Right atrium auricular region (tissue), 2 donors: Measurements from ENCODE around the gene PRKCZ. TPM values are rescaled to one million over a fixed set of nuclear protein-coding genes. Genes with fewer than 3 reads are reported as not detected.

Experiments
- DNase-seq: peaks from one replicate; pipeline ENCODE4 v3.0.0-alpha.2; 2019; ENCODE audit warnings: low spot score
- H3K27ac ChIP-seq, 2 donors: fragments of 200-600 bp; sonication (generic); 1 replicate in 1 of 2; 2 replicates in 1 of 2; pipeline ENCODE4 v1.5.1; 2016 to 2019
- H3K27me3 ChIP-seq, 2 donors: fragments of 200-600 bp; sonication (generic); one replicate each; pipeline versions ENCODE4 v1.5.1 to v1.6.0; 2017 to 2019
- H3K36me3 ChIP-seq: fragments of 200-600 bp; sonication (generic); one replicate; pipeline ENCODE4 v1.5.1; 2016
- H3K4me1 ChIP-seq, 2 donors: fragments of 200-600 bp; sonication (generic); one replicate each; pipeline versions ENCODE4 v1.5.1 to v1.6.0; 2017 to 2019
- H3K4me3 ChIP-seq, 2 donors: fragments of 200-600 bp; sonication (generic); 1 replicate in 1 of 2; 2 replicates in 1 of 2; pipeline ENCODE4 v1.5.1; 2017 to 2019; ENCODE audit warnings: mild to moderate bottlenecking in 1 of 2, moderate library complexity in 1 of 2
- H3K9me3 ChIP-seq, 2 donors: fragments of 200-600 bp; sonication (generic); one replicate each; pipeline ENCODE4 v1.5.1; 2019
- total RNA-seq, 2 donors: library from RNA; depleted of rRNA; stranded (reverse); fragments of >200 nt; gene quantifications; one replicate each; pipeline ENCODE4 v1.1.0, GENCODE V29; 2016
- TF ChIP-seq, protein P1 (sequence below), 2 donors: fragments of 200-600 bp; sonication (generic); IDR thresholded peaks; one replicate each; pipeline ENCODE4 v1.5.1; 2019; ENCODE audit warnings: antibody characterized with exemption in 2 of 2

Gene PRKCZ
- total RNA-seq, 2 donors from 2014 or later, result 15.3 to 16.4 TPM

GRCh38 chr1:2133879-2134215 is 83.6 kb downstream of the PRKCZ start:
- peak overlapping the region; percentile 95 to 98 for H3K27ac ChIP-seq
- no peaks in the 10 kb centered on the region for H3K9me3 ChIP-seq
- DNase-seq, result no peak
- H3K4me3 ChIP-seq, result peak overlapping the region in 1 of 2 donors; percentile 51
- H3K4me1 ChIP-seq, result peaks cover 0 to 29% of the 10 kb centered on the region in 2 donors
- TF ChIP-seq, protein P1, sequence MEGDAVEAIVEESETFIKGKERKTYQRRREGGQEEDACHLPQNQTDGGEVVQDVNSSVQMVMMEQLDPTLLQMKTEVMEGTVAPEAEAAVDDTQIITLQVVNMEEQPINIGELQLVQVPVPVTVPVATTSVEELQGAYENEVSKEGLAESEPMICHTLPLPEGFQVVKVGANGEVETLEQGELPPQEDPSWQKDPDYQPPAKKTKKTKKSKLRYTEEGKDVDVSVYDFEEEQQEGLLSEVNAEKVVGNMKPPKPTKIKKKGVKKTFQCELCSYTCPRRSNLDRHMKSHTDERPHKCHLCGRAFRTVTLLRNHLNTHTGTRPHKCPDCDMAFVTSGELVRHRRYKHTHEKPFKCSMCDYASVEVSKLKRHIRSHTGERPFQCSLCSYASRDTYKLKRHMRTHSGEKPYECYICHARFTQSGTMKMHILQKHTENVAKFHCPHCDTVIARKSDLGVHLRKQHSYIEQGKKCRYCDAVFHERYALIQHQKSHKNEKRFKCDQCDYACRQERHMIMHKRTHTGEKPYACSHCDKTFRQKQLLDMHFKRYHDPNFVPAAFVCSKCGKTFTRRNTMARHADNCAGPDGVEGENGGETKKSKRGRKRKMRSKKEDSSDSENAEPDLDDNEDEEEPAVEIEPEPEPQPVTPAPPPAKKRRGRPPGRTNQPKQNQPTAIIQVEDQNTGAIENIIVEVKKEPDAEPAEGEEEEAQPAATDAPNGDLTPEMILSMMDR (IDR thresholded peaks at IDR 0.05), result no peak
- H3K36me3 ChIP-seq, result no peaks in the 10 kb centered on the region
- H3K27me3 ChIP-seq, result no peaks in the 10 kb centered on the region

DNA sequence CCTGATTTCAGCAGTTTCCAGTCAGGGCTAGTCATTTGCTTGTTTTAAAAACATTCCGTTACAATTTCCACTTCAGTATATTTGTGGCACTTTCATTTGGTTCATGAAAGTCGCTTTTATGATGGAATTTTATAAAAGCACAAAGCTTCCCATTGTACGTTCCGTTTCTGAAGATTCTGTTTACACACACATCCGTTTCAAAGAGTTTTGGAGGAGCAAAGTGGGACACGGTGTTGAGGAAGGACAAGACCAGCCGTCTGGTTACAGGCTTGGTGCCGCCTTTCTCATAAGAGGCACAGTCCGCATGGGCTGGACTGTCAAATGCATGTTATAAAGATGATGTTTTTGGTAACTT is 84.0 kb downstream of the PRKCZ start:
- peak overlapping the region; percentile 95 to 98 for H3K27ac ChIP-seq
- no peaks in the 10 kb centered on the region for H3K27me3 ChIP-seq
- TF ChIP-seq, protein P1 (IDR thresholded peaks at IDR 0.05), result no peak
- no peak for DNase-seq
- H3K36me3 ChIP-seq, result no peaks in the 10 kb centered on the region
- H3K4me1 ChIP-seq, result peaks cover 0 to 29% of the 10 kb centered on the region in 2 donors
- H3K9me3 ChIP-seq, result no peaks in the 10 kb centered on the region
- no peak overlapping the region for H3K4me3 ChIP-seq

GRCh38 chr1:2134621-2135307 is 84.6 kb downstream of the PRKCZ start:
- Histone ChIP-seq H3K27me3 (no peaks in the 10 kb centered on the region), H3K27ac (peak overlapping the region; percentile 95 to 98), H3K4me1 (peaks cover 0 to 31% of the 10 kb centered on the region in 2 donors), H3K36me3 (no peaks in the 10 kb centered on the region), H3K4me3 (no peak overlapping the region), H3K9me3 (no peaks in the 10 kb centered on the region)
- DNase-seq, result no peak
- TF ChIP-seq, protein P1 (IDR thresholded peaks at IDR 0.05), result no peak

DNA sequence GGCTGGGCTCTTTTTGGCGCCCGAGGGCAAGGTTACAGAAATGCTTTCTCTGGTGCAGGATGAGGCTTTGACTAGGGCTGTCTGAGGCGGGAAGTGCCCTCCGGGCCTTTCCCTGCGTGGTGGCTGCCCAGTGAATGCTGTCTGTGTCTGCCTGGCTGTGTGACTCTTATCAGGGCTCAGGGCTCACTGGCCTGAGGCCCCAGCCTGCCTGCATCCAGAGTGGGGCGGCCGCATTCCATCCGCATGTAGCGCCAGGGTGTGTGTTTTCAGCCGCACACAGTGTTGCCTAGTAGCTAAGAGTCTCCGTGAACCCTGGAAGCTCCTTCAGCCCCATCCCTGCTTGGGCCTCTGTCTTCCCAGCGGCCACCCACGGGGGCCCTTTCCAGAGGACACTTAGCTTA is 85.2 kb downstream of the PRKCZ start:
- TF ChIP-seq, protein P1 (IDR thresholded peaks at IDR 0.05), result no peak
- no peaks in the 10 kb centered on the region for H3K27me3 ChIP-seq
- peak overlapping the region; percentile 95 to 98 for H3K27ac ChIP-seq

DNA sequence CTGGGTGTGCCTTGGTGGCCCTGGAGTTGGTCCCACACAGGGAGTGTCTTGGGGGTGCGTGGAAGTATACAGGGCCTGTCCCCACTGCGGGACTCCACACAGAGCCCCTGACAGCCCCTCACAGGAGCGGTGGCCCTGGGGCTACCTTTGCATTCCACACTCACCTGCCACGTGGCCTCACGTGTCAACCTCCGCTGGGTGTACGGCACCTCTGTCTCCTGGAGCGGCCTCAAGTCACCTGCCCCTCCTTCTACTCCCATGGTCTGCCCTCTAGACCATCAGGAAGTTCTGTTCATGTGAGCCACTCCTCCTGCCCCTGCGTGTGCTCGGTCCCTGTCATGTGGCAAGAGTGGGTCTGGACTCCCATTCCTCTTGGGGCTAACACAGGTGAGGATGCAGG is 85.7 kb downstream of the PRKCZ start:
- no peak for DNase-seq
- Histone ChIP-seq H3K9me3 (no peaks in the 10 kb centered on the region), H3K4me3 (no peak overlapping the region), H3K36me3 (no peaks in the 10 kb centered on the region), H3K4me1 (peaks cover 0 to 39% of the 10 kb centered on the region in 2 donors), H3K27me3 (no peaks in the 10 kb centered on the region), H3K27ac (peak overlapping the region; percentile 95 to 98)
- TF ChIP-seq, protein P1 (IDR thresholded peaks at IDR 0.05), result no peak

More for the DNA sequence above, 85.2 kb downstream of the PRKCZ start:
- peaks cover 0 to 38% of the 10 kb centered on the region in 2 donors for H3K4me1 ChIP-seq
- DNase-seq, result peak; percentile 85
- no peaks in the 10 kb centered on the region for H3K9me3 ChIP-seq
- H3K4me3 ChIP-seq, result no peak overlapping the region
- H3K36me3 ChIP-seq, result no peaks in the 10 kb centered on the region
